ENCODE measurements around the gene SRCAP.

The SRCAP gene

DNA sequence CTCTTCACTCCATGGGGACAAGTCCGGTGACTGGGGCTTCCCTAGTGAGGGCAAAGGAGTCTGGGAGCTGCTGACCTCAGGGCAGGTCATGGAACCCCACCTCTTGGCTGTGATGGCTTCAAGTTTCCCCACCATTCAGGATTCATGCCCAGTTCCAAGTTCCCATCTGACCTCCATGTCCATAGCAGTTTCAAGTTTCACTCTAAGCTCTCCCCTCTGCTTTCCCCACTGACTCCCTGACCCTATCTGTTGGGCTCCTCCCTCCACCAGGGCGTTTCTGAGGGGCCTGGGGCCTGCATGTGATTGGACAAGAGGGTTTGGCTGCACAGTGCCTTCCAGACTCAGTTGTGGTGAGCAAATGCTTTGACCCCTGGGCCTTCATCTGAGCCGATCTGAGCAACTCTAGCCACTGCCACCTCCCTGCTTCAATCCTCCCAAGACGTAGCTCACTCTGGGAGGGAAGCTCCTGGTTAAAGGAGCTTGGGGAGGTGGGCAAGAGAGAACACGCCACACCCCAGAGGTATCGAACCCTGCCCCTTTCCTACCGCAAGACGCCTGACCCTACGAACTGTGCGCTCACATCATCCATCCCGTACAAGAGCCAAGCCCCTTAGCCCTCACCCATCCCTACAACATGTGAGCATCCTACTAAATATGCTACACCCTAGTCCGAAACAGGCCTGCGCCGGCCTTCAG lies 79.7 kb downstream of the SRCAP start:
- DNase-seq: no peak

DNA sequence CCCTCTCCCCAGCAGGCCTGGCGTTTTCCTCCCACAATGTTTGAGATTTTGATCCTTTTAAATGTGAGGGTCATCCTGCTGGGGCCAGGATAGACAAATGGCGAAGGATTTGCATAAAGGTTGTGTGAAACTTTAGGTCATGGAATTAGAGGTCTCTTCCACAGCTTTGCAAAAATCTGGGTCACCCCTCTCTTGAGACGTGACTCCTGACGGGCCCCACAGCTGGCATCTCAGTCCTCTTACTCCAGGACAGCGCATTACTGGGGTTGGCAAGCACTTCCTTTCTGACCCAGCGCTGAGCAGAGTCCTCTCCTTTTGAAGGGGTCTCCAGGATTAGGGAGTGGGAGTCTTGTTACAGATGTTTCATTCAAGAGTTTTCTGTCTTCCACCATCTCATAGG lies 80.6 kb downstream of the SRCAP start:
- no peak for DNase-seq

- DNase-seq: no peak
Measured at GRCh38 chr16:30780021-30780420, 81.0 kb downstream of the SRCAP start.

DNA sequence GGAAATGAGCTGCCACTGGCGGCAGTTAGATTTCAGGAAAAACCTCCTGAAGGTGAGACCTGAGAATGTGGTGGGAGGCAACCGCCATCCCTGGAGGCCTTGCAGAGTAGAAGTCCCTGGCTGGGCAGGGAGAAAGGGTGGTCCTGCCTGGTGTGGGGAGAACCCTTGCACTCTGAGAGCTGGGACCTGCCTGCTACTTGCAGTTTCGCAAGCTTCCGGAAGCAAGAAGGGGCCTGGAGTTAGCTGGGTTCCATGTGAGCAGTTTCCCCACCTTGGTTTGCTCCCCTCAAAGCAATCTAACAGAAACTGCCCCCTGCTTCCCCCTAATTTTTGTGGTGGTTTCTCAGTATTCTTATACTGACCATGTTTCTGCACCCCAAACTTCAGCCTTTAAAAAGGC lies 81.6 kb downstream of the SRCAP start:
- no peak for DNase-seq

- DNase-seq: no peak
Measured at GRCh38 chr16:30782486-30783279, 83.7 kb downstream of the SRCAP start.

GRCh38 chr16:30783280-30784109 lies 84.5 kb downstream of the SRCAP start:
- DNase-seq: no peak

- no peak for DNase-seq
Measured at GRCh38 chr16:30784215-30784614, 85.2 kb downstream of the SRCAP start.

- no peak for DNase-seq
Measured at GRCh38 chr16:30785126-30786106, 86.4 kb downstream of the SRCAP start.

DNA sequence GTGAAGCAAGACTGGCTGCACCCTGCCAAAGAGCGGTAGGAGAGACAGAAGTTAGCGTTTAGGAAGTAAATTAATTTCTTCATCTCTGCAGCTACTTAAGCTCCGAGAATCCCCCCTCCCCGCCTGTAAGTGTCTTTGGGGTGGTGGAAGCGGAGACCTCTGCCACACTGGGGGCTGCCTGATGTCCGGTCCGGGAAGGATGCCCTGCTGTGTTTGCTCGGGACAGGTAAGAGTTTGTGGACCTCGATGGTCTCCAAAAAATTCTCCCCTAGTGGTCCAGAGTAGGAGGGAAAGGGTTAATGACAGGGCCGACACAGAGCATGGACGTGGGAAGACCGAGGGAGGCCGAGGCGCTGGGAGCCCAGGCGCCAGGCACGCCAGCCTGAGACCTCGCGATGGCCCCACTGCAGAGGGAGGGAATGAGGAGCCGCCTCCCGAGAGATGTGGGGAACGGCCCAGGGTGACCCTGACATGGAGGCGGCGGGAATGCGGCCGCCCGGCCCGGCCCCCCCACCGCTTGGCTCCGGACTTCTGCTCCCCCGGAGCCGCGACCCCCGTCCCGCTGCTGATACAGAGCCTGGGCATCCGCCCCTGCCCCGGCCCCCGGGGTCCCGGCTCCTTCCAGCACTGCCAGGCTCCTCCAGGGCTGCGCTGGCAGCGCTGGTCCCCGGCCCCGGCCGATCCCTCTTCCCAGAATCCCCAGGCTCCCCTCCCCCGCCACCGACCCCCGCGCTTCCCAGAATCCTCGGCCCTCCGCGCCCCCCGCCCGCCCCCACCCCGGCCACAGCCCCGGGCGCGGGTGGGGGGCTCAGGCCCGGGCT lies 87.4 kb downstream of the SRCAP start:
- no peak for DNase-seq

DNA sequence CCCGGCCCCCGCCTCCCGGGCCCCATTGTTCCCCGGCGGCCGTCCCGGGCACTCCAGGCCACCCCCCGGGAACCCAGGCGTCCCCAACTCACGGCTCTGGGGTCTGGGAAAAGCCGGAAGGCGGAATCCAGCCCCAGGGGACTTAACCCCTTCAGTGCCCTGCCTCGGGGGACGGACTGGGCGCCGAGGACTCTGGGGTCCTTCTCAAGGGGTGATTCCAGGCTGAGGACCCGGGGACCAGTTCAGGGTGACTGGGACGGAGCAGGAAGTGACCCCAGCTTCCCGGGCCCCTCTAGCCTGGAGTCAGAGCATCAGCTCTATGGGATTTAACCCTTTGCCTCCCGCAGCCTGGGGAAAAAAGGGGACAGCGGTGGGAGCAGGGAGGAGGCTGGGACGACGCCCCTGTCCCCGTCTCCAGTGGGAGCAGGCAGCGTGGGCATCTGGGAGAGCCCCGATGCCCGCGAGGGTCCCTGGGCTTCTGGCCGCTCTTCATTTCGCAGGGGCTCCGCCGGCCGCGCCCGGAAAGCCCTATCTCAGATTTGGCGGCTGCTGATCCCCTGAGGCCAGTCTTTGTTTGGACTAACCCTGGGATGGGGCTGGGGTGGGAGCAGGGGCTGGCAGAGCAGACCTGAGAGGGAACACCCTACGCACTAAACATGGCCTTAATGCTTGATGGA lies 88.1 kb downstream of the SRCAP start, which contains the start of gene ZNF629:
TSS of gene ZNF629 (minus strand) at position 270 of the 677 bp plus-strand sequence. CDS start 2,723 bp downstream, outside the sequence.
- peak; percentile 44 for DNase-seq

DNA sequence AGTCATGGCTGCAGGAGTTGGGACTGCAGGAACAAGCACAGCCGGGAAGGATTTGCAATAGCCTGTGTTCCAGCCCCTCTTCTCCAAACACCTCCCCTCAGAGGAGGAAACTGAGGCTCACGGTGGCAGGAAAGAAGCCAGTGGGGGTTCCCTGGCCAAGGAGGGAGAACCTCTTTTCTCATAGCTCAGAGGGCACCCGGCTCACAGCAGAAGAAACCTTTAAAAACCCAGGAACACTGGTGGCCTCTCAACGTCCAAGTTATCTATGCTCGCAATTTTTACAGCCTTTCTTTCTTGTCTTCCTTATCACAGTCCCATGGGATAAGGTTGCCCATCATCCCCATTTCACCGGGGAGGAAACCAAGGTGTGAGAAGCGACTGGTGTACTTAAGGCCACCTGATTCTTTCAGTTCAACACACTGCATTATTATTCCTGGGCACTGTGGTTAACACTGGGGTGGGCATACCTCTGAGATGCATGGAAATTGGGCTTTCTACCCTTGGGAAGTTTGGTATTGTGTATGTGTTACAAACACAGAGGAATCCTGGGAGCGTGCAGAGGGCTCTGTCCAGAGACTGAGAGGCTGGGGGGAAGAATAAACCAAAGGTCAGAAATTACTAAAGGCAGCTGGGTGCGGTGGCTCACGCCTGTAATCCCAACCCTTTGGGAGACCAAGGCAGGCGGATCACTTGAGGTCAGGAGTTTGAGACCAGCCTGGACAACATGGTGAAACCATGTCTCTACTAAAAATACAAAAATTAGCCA lies 88.8 kb downstream of the SRCAP start:
- DNase-seq: no peak
